SK-N-SH (cell line): Measurements from ENCODE around the gene ARPIN. TPM values are rescaled to one million over a fixed set of nuclear protein-coding genes. Genes with fewer than 3 reads are reported as not detected.
"Not testable (repeated sequence)": the region's sequence is repeated elsewhere in the genome, so short reads cannot be mapped to it uniquely, and the experiment has no call there.

Source experiments
- CTCF ChIA-PET: fragments of 300-600, 350-600 bp; formaldehyde crosslinking; extraction: SDS; loops from one replicate; lab custom pipeline; 2021; lab: Yijun Ruan, JAX
- POLR2A ChIA-PET: fragments of 350-600 bp; sonication (Branson Sonifier 250); formaldehyde crosslinking; extraction: SDS; loops from one replicate; lab custom pipeline; 2020; ENCODE audit warnings: antibody characterized with exemption, inconsistent platforms; lab: Yijun Ruan, JAX
- DNase-seq: peaks from one replicate; pipeline ENCODE4 v3.0.0; 2012
- H2AFZ ChIP-seq: fragments of 200-600 bp; sonication (generic); 2 replicates; pipeline ENCODE4 v1.8.1; 2016; ENCODE audit warnings: antibody characterized with exemption, mild to moderate bottlenecking, low read depth
- H3F3A ChIP-seq: fragments of 200-600 bp; sonication (generic); replicated peaks from 2 replicates; pipeline ENCODE3; 2016; ENCODE audit warnings: antibody characterized with exemption, mild to moderate bottlenecking; ENCODE audit not compliant: insufficient read depth
- H3K27ac ChIP-seq, 2 experiments: fragments of 200-500 bp in 1 of 2; fragments of 200-600 bp in 1 of 2; sonication (Bioruptor generic) in 1 of 2; sonication (generic), shearing (Covaris generic) in 1 of 2; 2 replicates each; pipeline versions ENCODE4 v1.5.1 to v1.6.1; 2014 to 2016; ENCODE audit warnings: low read depth in 2 of 2, inconsistent platforms in 1 of 2, low read length in 1 of 2, mild to moderate bottlenecking in 1 of 2, mixed read lengths in 1 of 2
- H3K27me3 ChIP-seq: fragments of 200-600 bp; sonication (generic), shearing (Covaris generic); 2 replicates; pipeline ENCODE4 v1.6.1; 2016; ENCODE audit warnings: mixed run types; ENCODE audit not compliant: insufficient read depth
- H3K36me3 ChIP-seq, 2 experiments: fragments of 200-500 bp in 1 of 2; fragments of 200-600 bp in 1 of 2; sonication (Bioruptor generic) in 1 of 2; sonication (generic) in 1 of 2; replicated peaks in 1 of 2; 2 replicates each; pipeline versions ENCODE3 to v1.5.1; 2014 to 2016; ENCODE audit warnings: low read length in 1 of 2, mild to moderate bottlenecking in 1 of 2; ENCODE audit not compliant: insufficient read depth in 2 of 2, control insufficient read depth in 1 of 2
- H3K4me1 ChIP-seq, 2 experiments: fragments of 200-500 bp in 1 of 2; fragments of 200-600 bp in 1 of 2; sonication (Bioruptor generic) in 1 of 2; sonication (generic), shearing (Covaris generic) in 1 of 2; 2 replicates each; pipeline versions ENCODE4 v1.5.1 to v1.6.1; 2014 to 2016; ENCODE audit warnings: low read depth in 1 of 2, low read length in 1 of 2, mixed run types in 1 of 2; ENCODE audit not compliant: insufficient read depth in 2 of 2, control insufficient read depth in 1 of 2
- H3K4me2 ChIP-seq: fragments of 200-600 bp; sonication (generic), shearing (Covaris generic); 2 replicates; pipeline ENCODE4 v1.6.1; 2017; ENCODE audit warnings: mixed run types
- H3K4me3 ChIP-seq, 2 experiments: fragments of 200-500 bp in 1 of 2; fragments of 200-600 bp in 1 of 2; sonication (Bioruptor generic) in 1 of 2; sonication (generic), shearing (Covaris generic) in 1 of 2; 2 replicates each; pipeline versions ENCODE4 v1.5.1 to v1.8.1; 2014 to 2016; ENCODE audit warnings: low read depth in 2 of 2, inconsistent platforms in 1 of 2, low read length in 1 of 2, mild to moderate bottlenecking in 1 of 2, mixed read lengths in 1 of 2, moderate library complexity in 1 of 2
- H3K79me2 ChIP-seq: fragments of 200-600 bp; sonication (generic); 2 replicates; pipeline ENCODE4 v1.8.1; 2017; ENCODE audit warnings: mild to moderate bottlenecking; ENCODE audit not compliant: insufficient read depth
- H3K9ac ChIP-seq: fragments of 200-600 bp; sonication (generic); 2 replicates; pipeline ENCODE4 v1.6.1; 2017; ENCODE audit warnings: mixed run types
- H3K9me2 ChIP-seq: fragments of 200-600 bp; sonication (generic); 2 replicates; pipeline ENCODE4 v1.6.1; 2017; ENCODE audit warnings: mixed run types
- H3K9me3 ChIP-seq: fragments of 200-600 bp; sonication (generic); 2 replicates; pipeline ENCODE4 v1.6.1; 2017; ENCODE audit warnings: mixed run types, mild to moderate bottlenecking, moderate library complexity
- H4K20me1 ChIP-seq: fragments of 200-600 bp; sonication (generic); 2 replicates; pipeline ENCODE4 v1.6.1; 2017; ENCODE audit warnings: mild to moderate bottlenecking, mixed run types; ENCODE audit not compliant: insufficient read depth
- EP300 ChIP-seq, 2 experiments: IDR thresholded peaks; 2 replicates each; pipeline versions ENCODE4 v1.4.0 to v1.6.1; 2012; ENCODE audit warnings: borderline replicate concordance in 1 of 2, low read depth in 1 of 2, low read length in 1 of 2
- FOXJ3 ChIP-seq: sonication (generic); formaldehyde crosslinking; IDR thresholded peaks from 2 replicates; pipeline ENCODE4 v1.5.1; 2020; ENCODE audit warnings: mild to moderate bottlenecking, missing genetic modification reagents
- FOXM1 ChIP-seq: IDR thresholded peaks from 2 replicates; pipeline ENCODE4 v1.4.0; 2012; ENCODE audit warnings: low read depth, mild to moderate bottlenecking
- RCOR1 ChIP-seq: fragments of 150-350 bp; IDR thresholded peaks from 2 replicates; pipeline ENCODE4 v1.6.1; 2017; ENCODE audit warnings: antibody characterized with exemption, low read length
- REST ChIP-seq: IDR thresholded peaks from 2 replicates; pipeline ENCODE4 v1.6.1; 2012; ENCODE audit warnings: mild to moderate bottlenecking, low read depth, low read length, moderate library complexity
- RFX5 ChIP-seq: IDR thresholded peaks from 2 replicates; pipeline ENCODE4 v1.6.1; 2012; ENCODE audit warnings: mild to moderate bottlenecking, improper control_type of control experiment, low read length
- SIN3A ChIP-seq: IDR thresholded peaks from 2 replicates; pipeline ENCODE4 v1.6.1; 2012; ENCODE audit warnings: low read depth, mild to moderate bottlenecking, low read length, moderate library complexity, borderline replicate concordance
- USF1 ChIP-seq: IDR thresholded peaks from 2 replicates; pipeline ENCODE4 v1.4.0; 2012; ENCODE audit warnings: low read depth, borderline replicate concordance
- whole genome bisulfite sequencing: methylation state at CpG from one replicate; pipeline ENCODE4 v1.1.6; 2017; ENCODE audit warnings: low lambda C conversion rate; 5-methylcytosine and 5-hydroxymethylcytosine counted together
- polyA plus RNA-seq, 3 experiments: library from polyadenylated mRNA; depleted of rRNA; stranded (reverse); fragments of >200 nt; gene quantifications; 2 replicates each; pipeline ENCODE4 v1.2.3, GENCODE V29; 2012

Gene ARPIN
- polyA plus RNA-seq, 1 of the 3 experiments (the other 2 are of a cell fraction): 13.5 TPM

- Histone ChIP-seq H3K9ac (no peak overlapping the region), H3K27ac (no peak overlapping the region), H2AFZ (no peak overlapping the region), H3K36me3 (peaks cover 25 to 33% of the 10 kb centered on the region in 2 experiments), H3K9me3 (no peaks in the 10 kb centered on the region), H3K4me3 (no peak overlapping the region), H3K4me2 (no peak overlapping the region), H4K20me1 (no peaks in the 10 kb centered on the region), H3K4me1 (peaks cover 2 to 6% of the 10 kb centered on the region in 2 experiments; a peak in 2 of 4 replicates), H3K27me3 (no peaks in the 10 kb centered on the region), H3K79me2 (no peaks in the 10 kb centered on the region), H3F3A (peaks cover 17% of the 10 kb centered on the region), H3K9me2 (no peaks in the 10 kb centered on the region)
- no peak for DNase-seq
- POLR2A ChIA-PET: no interaction called here
- CTCF ChIA-PET: interaction anchor here (2.0 kb wide), 1 partner anchor 95 kb away, joined by 6 read pairs; no protein-coding TSS in a partner anchor
- 97% methylated on average over 3 of the region's 3 CpGs for WGBS
- TF ChIP-seq REST (no peak), RCOR1 (no peak), FOXJ3 (CRISPR knock-in tag) (no peak), SIN3A (no peak), FOXM1 (no peak), USF1 (no peak), EP300 (IDR thresholded peaks at IDR 0.05; ENCODE audit: borderline replicate concordance in 1 of 2, low read depth in 1 of 2, low read length in 1 of 2) (no peak), RFX5 (no peak)
Measured at GRCh38 chr15:89855948-89856347, 56.8 kb downstream of the ARPIN start.

GRCh38 chr15:89854863-89855262 is 57.9 kb downstream of the ARPIN start:
- H3K79me2 ChIP-seq, DNase-seq, H3K9me3 ChIP-seq, H3K9me2 ChIP-seq, H3K4me1 ChIP-seq, H3K4me2 ChIP-seq, POLR2A ChIA-PET, H3K4me3 ChIP-seq, H4K20me1 ChIP-seq, H3K27me3 ChIP-seq, H2AFZ ChIP-seq, CTCF ChIA-PET, H3K27ac ChIP-seq, H3K9ac ChIP-seq: not testable (repeated sequence)
- H3K36me3 ChIP-seq: peaks cover 18 to 22% of the 10 kb centered on the region in 2 experiments
- H3F3A ChIP-seq: peaks cover 28% of the 10 kb centered on the region
- 87% methylated on average over 7 of the region's 17 CpGs for WGBS
